Dedifferentiated amniotic fluid mesenchymal stem cell (primary cell): Measurements from ENCODE around the gene SIL1.
"Not testable (repeated sequence)": the region's sequence is repeated elsewhere in the genome, so short reads cannot be mapped to it uniquely, and the experiment has no call there.

ENCODE experiments used
- DNase-seq: peaks from one replicate; pipeline ENCODE4 v3.0.0-alpha.2; 2016; ENCODE audit errors: extremely low spot score

SIL1 gene

GRCh38 chr5:139177809-139178588 lies 20.2 kb downstream of the SIL1 start:
- DNase-seq: no peak

GRCh38 chr5:139177281-139177680 lies 20.9 kb downstream of the SIL1 start:
- not testable (repeated sequence) for DNase-seq

GRCh38 chr5:139174382-139174781 lies 23.8 kb downstream of the SIL1 start:
- not testable (repeated sequence) for DNase-seq

GRCh38 chr5:139171779-139172404 lies 26.3 kb downstream of the SIL1 start:
- no peak for DNase-seq

- no peak for DNase-seq
Measured at GRCh38 chr5:139167952-139168720, 30.0 kb downstream of the SIL1 start.

- DNase-seq: no peak
Measured at GRCh38 chr5:139167533-139167932, 30.6 kb downstream of the SIL1 start.

- no peak for DNase-seq
Measured at GRCh38 chr5:139167063-139167462, 31.1 kb downstream of the SIL1 start.

- DNase-seq: not testable (repeated sequence)
Measured at GRCh38 chr5:139164897-139165296, 33.3 kb downstream of the SIL1 start.

- DNase-seq: no peak
Measured at GRCh38 chr5:139164020-139164419, 34.1 kb downstream of the SIL1 start.

- DNase-seq: no peak
Measured at GRCh38 chr5:139162448-139162847, 35.7 kb downstream of the SIL1 start.

- DNase-seq: no peak
Measured at GRCh38 chr5:139158791-139159190, 39.4 kb downstream of the SIL1 start.

GRCh38 chr5:139157556-139157955 lies 40.6 kb downstream of the SIL1 start:
- no peak for DNase-seq

- no peak for DNase-seq
Measured at GRCh38 chr5:139156814-139157213, 41.4 kb downstream of the SIL1 start.

- DNase-seq: no peak
Measured at GRCh38 chr5:139155333-139155732, 42.8 kb downstream of the SIL1 start.

- DNase-seq: no peak
Measured at GRCh38 chr5:139151902-139152301, 46.3 kb downstream of the SIL1 start.

- no peak for DNase-seq
Measured at GRCh38 chr5:139150367-139150999, 47.7 kb downstream of the SIL1 start.

- no peak for DNase-seq
Measured at GRCh38 chr5:139149477-139150199, 48.5 kb downstream of the SIL1 start.

- DNase-seq: no peak
Measured at GRCh38 chr5:139148986-139149385, 49.2 kb downstream of the SIL1 start.

- no peak for DNase-seq
Measured at GRCh38 chr5:139148306-139148705, 49.9 kb downstream of the SIL1 start.

GRCh38 chr5:139147483-139148087 lies 50.6 kb downstream of the SIL1 start:
- DNase-seq: no peak
